CD14-positive monocyte (primary cell): ENCODE data around the gene MKNK1. TPM values are rescaled to one million over a fixed set of nuclear protein-coding genes. Genes with fewer than 3 reads are reported as not detected.

Source experiments
- DNase-seq, 3 donors: peaks; one replicate each; pipeline ENCODE4 v3.0.0-alpha.2; 2011 to 2022
- H2AFZ ChIP-seq: 2 replicates; pipeline ENCODE4 v1.6.0; 2012; ENCODE audit warnings: mild to moderate bottlenecking, low read depth, low read length, inconsistent platforms; ENCODE audit not compliant: insufficient read depth, poor library complexity, severe bottlenecking
- H3K27ac ChIP-seq, 2 donors: 1 replicate in 1 of 2; 2 replicates in 1 of 2; pipeline ENCODE4 v1.5.1; 2012 to 2013; ENCODE audit warnings: low read length in 2 of 2, control low read depth in 1 of 2, inconsistent platforms in 1 of 2, low read depth in 1 of 2, mild to moderate bottlenecking in 1 of 2
- H3K27me3 ChIP-seq, 2 donors: one replicate each; pipeline versions ENCODE4 v1.6.0 to v1.6.1; 2011 to 2013; ENCODE audit warnings: low read length in 2 of 2; ENCODE audit not compliant: control insufficient read depth in 2 of 2, insufficient read depth in 2 of 2
- H3K36me3 ChIP-seq, 2 donors: replicated peaks in 1 of 2; 1 replicate in 1 of 2; 2 replicates in 1 of 2; pipeline versions ENCODE4 v1.5.1 to v1.6.1; 2012 to 2013; ENCODE audit warnings: low read length in 2 of 2, control low read depth in 1 of 2, inconsistent platforms in 1 of 2, mild to moderate bottlenecking in 1 of 2; ENCODE audit not compliant: insufficient read depth in 2 of 2, control insufficient read depth in 1 of 2
- H3K4me1 ChIP-seq, 2 donors: 1 replicate in 1 of 2; 2 replicates in 1 of 2; pipeline versions ENCODE4 v1.5.1 to v1.6.1; 2012 to 2013; ENCODE audit warnings: low read length in 2 of 2, control low read depth in 1 of 2, inconsistent platforms in 1 of 2, mild to moderate bottlenecking in 1 of 2, moderate library complexity in 1 of 2; ENCODE audit not compliant: insufficient read depth in 2 of 2, control insufficient read depth in 1 of 2
- H3K4me2 ChIP-seq: replicated peaks from 2 replicates; pipeline ENCODE3; 2012; ENCODE audit warnings: low read length, moderate library complexity, mild to moderate bottlenecking; ENCODE audit not compliant: poor library complexity, severe bottlenecking; ENCODE audit errors: extremely low read depth
- H3K4me3 ChIP-seq, 3 experiments: fragments of 200-600 bp in 1 of 3; sonication (generic) in 1 of 3; replicated peaks in 1 of 3; 1 replicate in 2 of 3; 2 replicates in 1 of 3; pipeline ENCODE4 v1.5.1; 2011 to 2013; ENCODE audit warnings: low read length in 3 of 3, mild to moderate bottlenecking in 3 of 3, control low read depth in 2 of 3, low read depth in 2 of 3, inconsistent platforms in 1 of 3, moderate library complexity in 1 of 3
- H3K79me2 ChIP-seq: 2 replicates; pipeline ENCODE4 v1.6.0; 2012; ENCODE audit warnings: mild to moderate bottlenecking, control low read depth, inconsistent platforms, low read length, moderate library complexity; ENCODE audit not compliant: insufficient read depth
- H3K9ac ChIP-seq: 2 replicates; pipeline ENCODE4 v1.6.0; 2017; ENCODE audit warnings: low read length, mild to moderate bottlenecking; ENCODE audit not compliant: insufficient read depth, poor library complexity, severe bottlenecking
- H3K9me3 ChIP-seq, 2 donors: replicated peaks in 1 of 2; 1 replicate in 1 of 2; 2 replicates in 1 of 2; pipeline versions ENCODE4 v1.5.1 to v1.6.1; 2012 to 2013; ENCODE audit warnings: low read length in 2 of 2, control low read depth in 1 of 2; ENCODE audit not compliant: control insufficient read depth in 1 of 2, insufficient read depth in 1 of 2
- H4K20me1 ChIP-seq: 2 replicates; pipeline ENCODE4 v1.6.0; 2012; ENCODE audit warnings: mild to moderate bottlenecking, low read length, control low read depth, moderate library complexity; ENCODE audit not compliant: insufficient read depth
- H3K27ac Mint-ChIP-seq, 7 donors: one replicate each; pipeline ENCODE4 v1.8.0; 2020; ENCODE audit warnings: mild to moderate bottlenecking in 7 of 7, mixed read lengths in 7 of 7, moderate library complexity in 6 of 7, inconsistent platforms in 2 of 7
- H3K27me3 Mint-ChIP-seq, 3 donors: one replicate each; pipeline ENCODE4 v1.8.0; 2021 to 2022; ENCODE audit warnings: low read depth in 3 of 3, mild to moderate bottlenecking in 3 of 3, mixed read lengths in 3 of 3, moderate library complexity in 3 of 3, inconsistent platforms in 1 of 3
- H3K36me3 Mint-ChIP-seq, 2 donors: one replicate each; pipeline ENCODE4 v1.8.0; 2020; ENCODE audit warnings: mixed read lengths in 2 of 2, inconsistent platforms in 1 of 2, mild to moderate bottlenecking in 1 of 2
- H3K4me1 Mint-ChIP-seq: one replicate; pipeline ENCODE4 v1.8.0; 2020; ENCODE audit warnings: mild to moderate bottlenecking, mixed read lengths
- H3K4me3 Mint-ChIP-seq, 2 donors: one replicate each; pipeline ENCODE4 v1.8.0; 2020; ENCODE audit warnings: mild to moderate bottlenecking in 2 of 2, mixed read lengths in 2 of 2, moderate library complexity in 1 of 2
- H3K9me3 Mint-ChIP-seq, 7 donors: one replicate each; pipeline ENCODE4 v1.8.0; 2020 to 2022; ENCODE audit warnings: mixed read lengths in 7 of 7, mild to moderate bottlenecking in 6 of 7, moderate library complexity in 6 of 7, inconsistent platforms in 2 of 7
- WGBS: methylation state at CpG from one replicate; pipeline ENCODE4 v1.1.5; 2013; ENCODE audit warnings: missing lambda C conversion rate; ENCODE audit not compliant: insufficient coverage; 5-methylcytosine and 5-hydroxymethylcytosine counted together
- intact Hi-C, 2 donors: fragments of 100-400 bp; cut with micrococcal nuclease; formaldehyde crosslinking; loops; one replicate each; pipeline versions ENCODE4 v1.15.0 to v1.15.1; 2023
- polyA plus RNA-seq, 3 donors: library from polyadenylated mRNA; depleted of rRNA in 1 of 3; unstranded in 2 of 3; stranded (reverse) in 1 of 3; fragments of 300-500 nt in 2 of 3; fragments of >200 nt in 1 of 3; fragmentation: Illumina TruSeq in 2 of 3; gene quantifications; 1 replicate in 2 of 3; 2 replicates in 1 of 3; pipeline ENCODE4 v1.2.3, GENCODE V29; 2012 to 2021
- TF ChIP-seq, protein P1 (sequence below): fragments of 200-600 bp; IDR thresholded peaks from one replicate; pipeline ENCODE4 v1.8.0; 2022; ENCODE audit warnings: antibody characterized with exemption, mild to moderate bottlenecking

MKNK1 gene
- polyA plus RNA-seq, 3 donors, result 38.2 to 144 (median 38.6) TPM

DNA sequence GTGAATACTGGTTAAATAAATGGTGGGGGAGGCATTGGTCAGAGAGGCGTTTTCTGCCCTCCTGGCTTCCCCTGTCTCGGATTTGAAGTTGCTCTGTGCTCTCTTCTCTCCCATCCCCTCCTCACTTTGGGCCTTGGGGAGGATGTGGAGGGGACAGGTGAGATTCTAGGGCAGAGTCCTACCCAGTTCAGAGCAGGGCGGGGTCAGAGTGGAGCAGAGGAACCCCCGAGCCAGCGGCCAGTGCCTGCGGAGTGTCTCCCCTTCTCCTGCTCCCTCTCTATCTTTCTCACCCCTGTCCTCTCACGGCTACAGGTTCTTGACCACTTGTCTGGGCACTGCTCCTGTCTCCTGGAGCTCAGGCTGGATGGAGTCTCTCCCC lies 60.7 kb downstream of the MKNK1 start:
- H3K27ac ChIP-seq, result no peak overlapping the region
- peaks cover 0 to 11% (median 2%) of the 10 kb centered on the region in 7 donors for H3K9me3 Mint-ChIP-seq
- H4K20me1 ChIP-seq, result no peaks in the 10 kb centered on the region
- peak overlapping the region in 1 of 2 donors; percentile 64 for H3K4me3 Mint-ChIP-seq
- TF ChIP-seq, protein P1, sequence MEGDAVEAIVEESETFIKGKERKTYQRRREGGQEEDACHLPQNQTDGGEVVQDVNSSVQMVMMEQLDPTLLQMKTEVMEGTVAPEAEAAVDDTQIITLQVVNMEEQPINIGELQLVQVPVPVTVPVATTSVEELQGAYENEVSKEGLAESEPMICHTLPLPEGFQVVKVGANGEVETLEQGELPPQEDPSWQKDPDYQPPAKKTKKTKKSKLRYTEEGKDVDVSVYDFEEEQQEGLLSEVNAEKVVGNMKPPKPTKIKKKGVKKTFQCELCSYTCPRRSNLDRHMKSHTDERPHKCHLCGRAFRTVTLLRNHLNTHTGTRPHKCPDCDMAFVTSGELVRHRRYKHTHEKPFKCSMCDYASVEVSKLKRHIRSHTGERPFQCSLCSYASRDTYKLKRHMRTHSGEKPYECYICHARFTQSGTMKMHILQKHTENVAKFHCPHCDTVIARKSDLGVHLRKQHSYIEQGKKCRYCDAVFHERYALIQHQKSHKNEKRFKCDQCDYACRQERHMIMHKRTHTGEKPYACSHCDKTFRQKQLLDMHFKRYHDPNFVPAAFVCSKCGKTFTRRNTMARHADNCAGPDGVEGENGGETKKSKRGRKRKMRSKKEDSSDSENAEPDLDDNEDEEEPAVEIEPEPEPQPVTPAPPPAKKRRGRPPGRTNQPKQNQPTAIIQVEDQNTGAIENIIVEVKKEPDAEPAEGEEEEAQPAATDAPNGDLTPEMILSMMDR, result no peak
- no peaks in the 10 kb centered on the region for H3K36me3 ChIP-seq
- peaks cover 0 to 10% of the 10 kb centered on the region in 2 donors for H3K9me3 ChIP-seq
- peaks cover 23 to 47% of the 10 kb centered on the region in 2 donors for H3K27me3 ChIP-seq
- H3K79me2 ChIP-seq, result no peaks in the 10 kb centered on the region
- peaks cover 49 to 52% (median 49%) of the 10 kb centered on the region in 3 donors for H3K27me3 Mint-ChIP-seq
- no peak overlapping the region for H3K9ac ChIP-seq
- 60% methylated on average over 5 of the region's 7 CpGs for WGBS
- peaks cover 0 to 7% of the 10 kb centered on the region in 2 donors for H3K36me3 Mint-ChIP-seq
- H3K27ac Mint-ChIP-seq, result no peak overlapping the region
- H3K4me1 Mint-ChIP-seq, result peaks cover 12% of the 10 kb centered on the region
- H3K4me1 ChIP-seq, result no peaks in the 10 kb centered on the region
- H3K4me3 ChIP-seq, result no peak overlapping the region
- intact Hi-C loops, result no loop called here
- no peak overlapping the region for H3K4me2 ChIP-seq
- no peak for DNase-seq
- no peak overlapping the region for H2AFZ ChIP-seq

DNA sequence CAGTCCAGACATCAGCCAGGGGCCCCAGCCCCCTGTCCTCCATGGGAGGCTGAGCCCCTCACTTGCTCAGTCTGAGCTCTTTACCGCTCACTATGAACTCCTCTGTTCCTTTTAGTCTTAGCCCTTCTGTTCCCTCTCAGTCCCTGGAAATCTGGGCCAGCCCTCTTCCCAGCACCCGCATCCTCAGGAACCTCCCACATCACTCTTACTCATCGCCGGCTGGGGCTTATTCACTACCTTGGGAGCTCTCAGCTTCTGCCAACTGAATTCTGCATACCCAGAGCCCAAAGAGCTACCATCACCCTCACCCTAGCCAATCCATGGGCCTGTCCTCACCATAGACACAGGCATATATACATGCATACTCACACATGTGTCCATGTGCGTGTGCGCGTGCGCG lies 64.1 kb downstream of the MKNK1 start:
- Histone ChIP-seq H3K4me2 (no peak overlapping the region), H3K79me2 (no peaks in the 10 kb centered on the region), H3K27ac (no peak overlapping the region), H3K4me3 (no peak overlapping the region), H4K20me1 (no peaks in the 10 kb centered on the region), H2AFZ (no peak overlapping the region), H3K36me3 (no peaks in the 10 kb centered on the region), H3K9me3 (peaks cover 0 to 5% of the 10 kb centered on the region in 2 donors), H3K9ac (no peak overlapping the region), H3K27me3 (peaks cover 17 to 50% of the 10 kb centered on the region in 2 donors), H3K4me1 (no peaks in the 10 kb centered on the region)
- DNase-seq, result no peak
- 86% methylated on average over 9 of the region's 9 CpGs for WGBS
- Mint-ChIP-seq H3K27ac (no peak overlapping the region), H3K4me3 (no peak overlapping the region), H3K27me3 (peaks cover 44 to 58% (median 54%) of the 10 kb centered on the region in 3 donors), H3K36me3 (peaks cover 0 to 6% of the 10 kb centered on the region in 2 donors), H3K9me3 (peaks cover 0 to 11% (median 4%) of the 10 kb centered on the region in 7 donors), H3K4me1 (peaks cover 2% of the 10 kb centered on the region)
- TF ChIP-seq, protein P1, result no peak
- intact Hi-C loops, result loop anchor here in 1 of 2 donors (10.0 kb wide), 1 partner anchor 185 kb away; no protein-coding TSS in a partner anchor
